MCF 10A (cell line): ENCODE data around the gene SLC11A2. TPM values are rescaled to one million over a fixed set of nuclear protein-coding genes. Genes with fewer than 3 reads are reported as not detected.

Experiments
- BruUV-seq: library from RNA; stranded (reverse); fragments of 400-500 nt; replicated peaks from 2 replicates; lab custom pipeline; 2021; lab: Mats Ljungman, UMichigan
- CTCF ChIA-PET: fragments of 300-600 bp; sonication (Branson Sonifier 250); formaldehyde crosslinking; extraction: SDS; loops from one replicate; lab custom pipeline; 2021; ENCODE audit warnings: antibody characterized with exemption, inconsistent platforms; lab: Yijun Ruan, JAX
- POLR2A ChIA-PET: fragments of 300-600, 350-650 bp; sonication (Branson Sonifier 250); formaldehyde crosslinking; extraction: SDS; loops from one replicate; lab custom pipeline; 2020; ENCODE audit warnings: antibody characterized with exemption, inconsistent platforms; lab: Yijun Ruan, JAX
- DNase-seq: peaks from one replicate; pipeline ENCODE4 v3.0.0-alpha.2; 2018; ENCODE audit not compliant: unreplicated experiment
- H3K27ac Mint-ChIP-seq: one replicate; pipeline ENCODE4 v1.8.0; 2022; ENCODE audit warnings: mild to moderate bottlenecking, low read depth, mixed read lengths; ENCODE audit not compliant: unreplicated experiment
- H3K27me3 Mint-ChIP-seq: one replicate; pipeline ENCODE4 v1.8.0; 2022; ENCODE audit warnings: mixed read lengths; ENCODE audit not compliant: insufficient read depth, unreplicated experiment
- H3K36me3 Mint-ChIP-seq: one replicate; pipeline ENCODE4 v1.8.0; 2022; ENCODE audit warnings: mild to moderate bottlenecking, moderate library complexity, mixed read lengths; ENCODE audit not compliant: insufficient read depth, unreplicated experiment
- H3K4me1 Mint-ChIP-seq: one replicate; pipeline ENCODE4 v1.8.0; 2022; ENCODE audit warnings: mixed read lengths; ENCODE audit not compliant: insufficient read depth, unreplicated experiment
- H3K4me3 Mint-ChIP-seq: one replicate; pipeline ENCODE4 v1.8.0; 2022; ENCODE audit warnings: mild to moderate bottlenecking, moderate library complexity, mixed read lengths; ENCODE audit not compliant: unreplicated experiment
- H3K9me3 Mint-ChIP-seq: one replicate; pipeline ENCODE4 v1.8.0; 2022; ENCODE audit warnings: mixed read lengths; ENCODE audit not compliant: unreplicated experiment
- CTCF ChIP-seq: fragments of 200-600 bp; IDR thresholded peaks from one replicate; pipeline ENCODE4 v1.8.0; 2022; ENCODE audit warnings: antibody characterized with exemption, mild to moderate bottlenecking; ENCODE audit not compliant: unreplicated experiment
- intact Hi-C: fragments of 100-400 bp; cut with micrococcal nuclease; formaldehyde crosslinking; loops from 2 replicates; pipeline ENCODE4 v1.14.1; 2022
- total RNA-seq: library from RNA; stranded (reverse); gene quantifications from 2 replicates; pipeline ENCODE4 v1.2.3, GENCODE V29; 2022

Gene SLC11A2
- total RNA-seq, 1 experiment from 2014 or later, result 45.6 TPM

DNA sequence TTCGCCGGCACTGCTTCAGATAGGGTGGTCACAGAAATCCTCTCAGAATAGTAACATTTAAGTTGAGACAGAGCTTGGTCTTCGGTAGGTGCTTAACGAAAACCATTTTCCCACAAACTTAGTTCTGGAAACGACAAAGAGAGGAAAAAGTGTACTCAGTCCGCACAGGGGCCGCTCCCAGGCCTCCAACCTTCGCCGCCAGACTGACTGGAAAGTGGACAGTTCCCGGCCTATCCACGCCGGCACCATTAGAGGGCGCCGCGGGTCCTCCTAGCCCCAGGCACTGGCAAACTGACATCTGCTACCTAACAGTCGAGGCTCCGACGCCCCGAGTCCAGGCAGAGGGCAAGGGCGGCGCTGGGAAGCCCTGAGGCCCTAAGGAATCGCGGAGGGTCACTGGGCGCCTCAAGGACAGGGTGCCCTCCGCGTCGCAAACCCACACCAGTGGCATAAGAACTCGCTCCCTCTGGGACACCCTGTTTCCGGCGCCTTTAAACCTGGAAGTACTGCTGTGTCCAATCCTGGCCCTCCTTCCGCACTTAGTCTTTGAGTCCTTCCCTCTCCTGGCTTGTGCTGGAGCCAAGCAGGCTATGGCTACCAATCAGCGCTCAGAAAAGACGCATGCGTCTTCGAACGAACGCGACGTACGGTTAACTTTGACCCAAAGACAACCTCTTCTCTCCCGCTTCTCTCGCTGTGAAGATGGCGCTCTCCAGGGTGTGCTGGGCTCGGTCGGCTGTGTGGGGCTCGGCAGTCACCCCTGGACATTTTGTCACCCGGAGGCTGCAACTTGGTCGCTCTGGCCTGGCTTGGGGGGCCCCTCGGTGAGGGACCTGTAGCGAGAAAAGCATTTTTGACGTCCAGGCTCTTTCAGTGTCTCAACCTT, 21.7 kb upstream of the SLC11A2 start, which contains the start of gene LETMD1:
TSS of gene LETMD1 (plus strand) at position 673 of the 886 bp plus-strand sequence. CDS start at position 703, 30 bp downstream.
- BruUV-seq, result TSS peak; percentile 88
- H3K9me3 Mint-ChIP-seq, result no peaks in the 10 kb centered on the region
- ChIA-PET CTCF (interaction anchor here (0.6 to 2.9 kb wide), 9 partner anchors 9 to 293 kb away, joined by 3 to 14 read pairs (median 3); no protein-coding TSS in a partner anchor), POLR2A (interaction anchor here (0.6 to 5.7 kb wide), 22 partner anchors 12 to 284 kb away, joined by 3 to 108 read pairs (median 4); partner anchors contain the start of genes ATF1, CSRNP2, DAZAP2 and SLC11A2)
- H3K4me3 Mint-ChIP-seq, result peak within 1 kb of the TSS; percentile 94
- peak; percentile 99 for DNase-seq
- peak; percentile 90 for TF ChIP-seq CTCF
- peaks cover 31% of the 10 kb centered on the region for H3K36me3 Mint-ChIP-seq
- peak within 1 kb of the TSS; percentile 93 for H3K27ac Mint-ChIP-seq
- intact Hi-C loops, result loop anchor here (1.0 to 10.0 kb wide), 7 partner anchors 35 to 293 kb away; partner anchors contain the start of genes CSRNP2, DAZAP2 and POU6F1
- H3K27me3 Mint-ChIP-seq, result no peaks in the 10 kb centered on the region
- H3K4me1 Mint-ChIP-seq, result peaks cover 7% of the 10 kb centered on the region

DNA sequence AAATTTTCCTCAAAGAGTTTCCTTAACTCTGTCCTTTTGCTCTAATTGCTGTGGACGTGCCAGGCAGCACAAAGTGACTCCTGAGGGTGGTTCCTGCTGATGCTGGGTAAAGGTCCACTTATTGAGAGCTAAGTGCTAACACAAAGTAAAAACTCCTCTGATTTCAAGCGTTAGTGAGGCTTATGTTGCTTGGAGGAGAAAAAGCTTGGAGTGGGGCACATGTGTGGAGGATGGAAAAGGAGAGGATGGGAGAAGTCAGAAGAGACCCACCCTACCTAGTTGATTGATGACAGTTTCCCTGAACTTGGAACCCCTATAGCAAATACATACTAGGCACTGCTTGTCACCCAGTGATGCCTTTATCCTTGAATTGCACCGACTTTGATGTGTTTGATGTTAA, 10.1 kb upstream of the SLC11A2 start:
- intact Hi-C loops, result no loop called here
- Mint-ChIP-seq H3K27ac (no peak overlapping the region), H3K9me3 (no peaks in the 10 kb centered on the region), H3K4me1 (peaks cover 14% of the 10 kb centered on the region), H3K27me3 (no peaks in the 10 kb centered on the region), H3K4me3 (no peak overlapping the region), H3K36me3 (no peaks in the 10 kb centered on the region)
- TF ChIP-seq CTCF, result no peak
- DNase-seq, result no peak
- ChIA-PET POLR2A (interaction anchor here (1.4 kb wide), 1 partner anchor 11 kb away, joined by 4 read pairs; the partner anchor contains the start of gene SLC11A2), CTCF (no interaction called here)
- no TSS peak for BruUV-seq

DNA sequence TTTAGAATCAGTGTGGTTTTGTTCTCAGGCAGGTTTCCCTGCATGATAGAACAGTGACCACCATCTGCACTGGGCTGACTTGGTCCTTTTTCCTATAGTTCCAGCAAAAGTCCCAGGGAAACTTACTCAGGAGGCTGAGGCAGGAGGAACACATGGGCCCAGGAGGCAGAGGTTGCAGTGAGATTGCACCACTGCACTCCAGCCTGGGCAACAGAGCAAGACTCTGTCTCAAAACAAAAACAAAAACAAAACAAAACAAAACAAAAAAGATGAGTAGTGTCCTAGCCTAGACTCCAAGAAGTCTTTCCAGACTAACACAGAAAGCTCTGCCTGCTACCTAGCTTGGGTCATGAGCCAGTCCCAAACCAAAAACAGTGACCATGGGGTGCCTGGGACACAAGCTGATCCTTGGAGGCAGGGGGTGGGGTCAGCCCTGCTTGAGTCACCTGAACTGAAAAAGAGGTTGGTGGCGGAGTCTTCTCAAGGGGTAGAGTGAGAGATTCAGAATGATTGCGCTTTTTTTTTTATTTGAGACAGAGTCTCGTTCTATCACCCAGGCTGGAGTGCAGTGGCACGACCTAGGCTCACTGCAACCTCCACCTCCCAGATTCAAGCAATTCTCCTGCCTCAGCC, 7.4 kb upstream of the SLC11A2 start:
- Mint-ChIP-seq H3K9me3 (no peaks in the 10 kb centered on the region), H3K27ac (no peak overlapping the region)
- POLR2A ChIA-PET, result interaction anchor here (0.6 kb wide), 2 partner anchors 48 to 50 kb away, joined by 3 read pairs; partner anchors contain the start of gene CSRNP2

More for the DNA sequence above, 7.4 kb upstream of the SLC11A2 start:
- no peak for TF ChIP-seq CTCF
- Mint-ChIP-seq H3K27me3 (no peaks in the 10 kb centered on the region), H3K4me1 (peaks cover 17% of the 10 kb centered on the region), H3K36me3 (no peaks in the 10 kb centered on the region), H3K4me3 (no peak overlapping the region)
- intact Hi-C loops, result no loop called here
- CTCF ChIA-PET, result interaction anchor here (0.6 to 0.8 kb wide), 4 partner anchors 14 to 349 kb away, joined by 3 to 5 read pairs (median 3); a partner anchor contains a TSS
- no peak for DNase-seq
- no TSS peak for BruUV-seq
